Epidermal melanocyte (primary cell): ENCODE data around the gene UBAP1L.
"Not testable (repeated sequence)": the region's sequence is repeated elsewhere in the genome, so short reads cannot be mapped to it uniquely, and the experiment has no call there.

Source experiments
- DNase-seq: peaks from one replicate; pipeline ENCODE4 v3.0.0; 2011; ENCODE audit warnings: low spot score; ENCODE audit not compliant: insufficient read length

UBAP1L gene

GRCh38 chr15:65100442-65100841, 14.6 kb downstream of the UBAP1L start:
- DNase-seq, result no peak

DNA sequence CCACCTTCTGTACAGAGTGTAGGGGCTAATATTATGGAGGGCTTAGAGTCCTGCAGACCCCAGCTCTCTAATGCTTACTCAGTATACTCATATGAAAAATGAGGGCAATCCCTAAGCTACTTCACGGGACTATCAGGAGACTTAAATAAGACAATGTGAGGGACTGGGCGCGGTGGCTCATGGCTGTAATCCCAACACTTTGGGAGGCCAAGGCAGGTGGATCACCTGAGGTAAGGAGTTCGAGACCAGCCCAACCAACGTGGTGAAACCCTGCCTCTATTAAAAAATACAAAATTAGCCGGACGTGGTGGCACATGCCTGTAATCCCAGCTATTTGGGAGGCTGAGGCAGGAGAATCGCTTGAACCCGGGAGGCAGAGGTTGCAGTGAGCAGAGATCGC, 15.2 kb downstream of the UBAP1L start:
- DNase-seq, result not testable (repeated sequence)

DNA sequence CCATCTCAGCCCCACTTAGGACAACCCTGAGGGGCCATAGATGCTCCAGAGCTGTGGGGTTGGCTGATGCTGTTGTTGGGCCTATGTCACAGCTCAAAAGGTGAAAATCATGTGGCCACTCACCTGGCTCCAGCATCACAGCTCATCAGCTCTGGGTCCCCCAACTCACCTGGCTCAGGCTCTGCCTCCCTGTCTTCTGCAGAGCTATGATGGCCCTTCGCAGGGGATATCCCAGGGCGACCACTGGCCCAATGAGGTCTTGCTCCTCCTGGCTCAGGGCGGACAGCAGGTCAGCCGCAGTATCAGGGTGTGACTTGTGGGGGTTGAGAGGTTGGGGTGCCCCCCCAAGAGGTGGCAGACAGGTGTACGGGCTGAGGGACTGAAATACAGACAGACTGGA, 15.7 kb downstream of the UBAP1L start:
- no peak for DNase-seq

GRCh38 chr15:65097651-65098263, 17.2 kb downstream of the UBAP1L start:
- no peak for DNase-seq

DNA sequence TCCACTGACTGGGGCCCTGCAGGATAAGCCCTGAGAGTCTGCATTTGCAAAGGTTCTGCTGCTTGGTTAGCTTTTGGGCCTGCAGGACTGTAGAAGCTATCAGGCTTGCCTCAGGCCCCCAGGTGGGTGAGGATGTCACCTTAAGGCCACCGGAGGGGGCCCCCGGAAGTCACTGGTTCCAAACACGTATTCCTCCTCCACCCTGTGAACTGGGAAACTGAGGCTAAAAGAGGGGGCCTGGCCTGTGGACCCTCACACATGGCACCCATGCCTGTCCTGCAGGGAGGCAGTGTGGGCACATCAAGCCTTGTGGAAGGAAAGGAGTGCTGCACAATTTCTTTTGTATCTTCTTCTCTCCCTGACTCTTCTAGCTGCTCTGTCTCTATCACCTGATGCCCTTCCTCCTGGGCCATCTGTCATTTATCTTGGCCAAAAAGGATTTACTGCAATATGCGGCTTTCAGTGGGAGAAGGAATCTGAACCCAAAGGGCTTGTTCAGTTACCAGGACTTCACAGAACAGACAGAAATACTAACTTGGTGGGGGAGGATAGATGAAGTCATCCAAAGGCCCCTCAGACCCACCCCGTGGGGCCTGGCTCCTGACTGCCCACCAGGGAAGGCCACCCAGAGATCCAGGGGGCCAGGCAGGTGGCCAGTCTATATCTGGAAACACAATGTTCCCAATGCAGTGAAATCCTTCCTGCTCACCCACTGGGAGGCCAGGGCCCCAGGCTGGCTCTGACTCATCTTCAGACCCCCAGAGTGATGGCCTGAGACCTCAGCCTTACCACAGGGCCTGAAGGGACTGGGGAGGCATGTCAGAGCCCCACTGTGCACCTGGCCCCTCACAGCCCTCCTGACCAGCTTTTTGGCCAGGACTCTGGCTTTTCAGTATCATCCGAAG, 18.3 kb downstream of the UBAP1L start:
- DNase-seq, result no peak

DNA sequence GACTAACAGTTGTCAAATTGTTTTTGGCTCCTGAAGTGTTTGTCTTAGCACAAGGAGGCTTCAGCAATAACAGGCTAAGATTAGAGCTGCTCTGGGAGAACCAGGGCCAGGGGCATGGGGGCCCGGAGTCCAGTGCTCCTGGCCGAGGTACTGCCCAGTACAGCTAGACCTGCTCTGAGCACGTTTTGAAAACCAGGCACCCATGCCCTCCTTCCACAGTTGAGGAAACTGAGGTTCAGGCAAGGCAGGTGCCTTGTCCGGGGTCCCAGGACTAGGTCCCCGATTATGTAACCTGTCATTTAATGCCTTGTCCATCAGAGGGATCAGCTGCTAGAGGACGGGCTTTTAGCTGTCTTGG, 19.3 kb downstream of the UBAP1L start:
- no peak for DNase-seq

DNA sequence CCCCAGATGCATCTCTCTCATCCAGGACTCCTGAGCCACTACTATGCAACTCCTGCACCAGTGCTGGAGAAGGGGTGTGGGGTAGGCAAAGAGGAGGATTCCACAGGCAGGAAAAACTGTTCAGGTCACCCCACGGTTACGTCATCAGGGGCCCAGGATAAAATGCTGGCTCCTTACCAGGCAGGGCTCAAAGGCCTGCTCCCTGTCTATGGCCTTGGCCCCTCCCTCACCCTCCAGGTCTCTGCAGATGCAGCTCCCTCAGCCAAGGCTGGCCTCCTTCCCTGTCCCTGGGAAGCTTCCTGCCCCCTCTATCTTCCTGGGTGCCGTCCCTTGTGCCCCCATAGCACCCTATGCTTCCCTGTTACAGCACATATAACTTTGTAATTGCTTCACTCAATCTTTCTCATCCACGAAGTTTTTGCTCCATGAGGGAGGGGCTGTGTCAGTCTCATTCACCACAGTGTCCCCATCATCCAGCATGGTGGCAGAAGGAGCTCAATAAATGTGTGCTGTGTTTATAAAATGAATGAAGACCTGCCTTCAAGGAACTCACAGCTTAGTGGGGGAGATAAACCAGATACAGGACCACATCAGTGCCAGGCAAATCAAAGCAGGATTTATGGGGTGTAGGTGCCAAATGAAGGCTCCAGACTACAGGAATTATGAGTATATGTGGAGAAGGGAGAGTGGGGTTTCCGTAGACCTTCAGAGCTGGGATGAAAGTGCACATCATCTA, 19.8 kb downstream of the UBAP1L start:
- DNase-seq, result no peak

DNA sequence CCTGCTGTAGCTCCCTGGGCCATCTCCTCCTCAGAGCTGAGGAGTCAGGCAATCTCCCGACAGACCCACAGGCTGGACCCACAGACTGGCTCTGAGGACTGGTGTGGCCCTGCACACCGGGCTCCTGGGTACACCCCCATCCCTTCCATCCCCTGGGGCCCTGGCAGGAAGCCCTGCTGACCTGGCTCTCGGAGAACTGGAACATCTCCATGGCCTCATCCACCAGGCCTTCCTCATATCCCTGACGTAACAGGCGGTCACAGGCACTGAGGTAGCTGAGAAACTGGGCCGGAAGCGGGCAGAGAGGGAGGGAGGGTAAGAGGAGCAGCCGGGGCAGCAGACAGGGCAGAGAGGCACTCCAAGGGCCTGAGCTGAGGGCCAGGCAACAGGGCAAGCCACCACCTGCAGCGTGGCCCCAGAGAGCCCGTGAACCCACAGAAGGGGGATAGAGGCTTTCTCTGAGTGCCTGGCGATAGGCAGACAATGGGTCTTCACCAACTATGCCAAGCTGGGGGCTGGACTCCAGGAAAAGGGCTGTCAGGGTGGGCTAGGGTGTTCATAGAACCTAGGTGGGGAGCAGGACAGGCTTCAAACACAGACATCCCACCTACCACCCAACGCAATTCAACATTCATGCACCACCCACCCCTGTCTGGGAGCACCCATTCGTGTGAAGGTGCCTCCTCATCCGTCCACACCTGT, 20.6 kb downstream of the UBAP1L start:
- no peak for DNase-seq

DNA sequence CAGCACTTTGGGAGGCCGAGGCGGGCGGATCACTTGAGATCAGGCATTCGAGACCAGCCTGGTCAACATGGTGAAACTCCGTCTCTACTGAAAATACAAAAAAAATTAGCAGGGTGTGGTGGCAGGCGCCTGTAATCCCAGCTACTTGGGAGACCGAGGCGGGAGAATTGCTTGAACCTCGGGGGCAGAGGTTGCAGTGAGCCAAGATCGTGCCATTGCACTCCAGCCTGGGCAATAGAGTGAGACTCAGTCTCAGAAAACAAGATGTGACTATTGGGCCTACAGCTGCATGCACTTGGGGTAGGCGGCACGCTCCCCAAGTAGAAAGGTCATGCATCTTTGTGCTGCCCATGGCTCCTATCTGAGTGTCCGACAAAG, 21.2 kb downstream of the UBAP1L start:
- not testable (repeated sequence) for DNase-seq

DNA sequence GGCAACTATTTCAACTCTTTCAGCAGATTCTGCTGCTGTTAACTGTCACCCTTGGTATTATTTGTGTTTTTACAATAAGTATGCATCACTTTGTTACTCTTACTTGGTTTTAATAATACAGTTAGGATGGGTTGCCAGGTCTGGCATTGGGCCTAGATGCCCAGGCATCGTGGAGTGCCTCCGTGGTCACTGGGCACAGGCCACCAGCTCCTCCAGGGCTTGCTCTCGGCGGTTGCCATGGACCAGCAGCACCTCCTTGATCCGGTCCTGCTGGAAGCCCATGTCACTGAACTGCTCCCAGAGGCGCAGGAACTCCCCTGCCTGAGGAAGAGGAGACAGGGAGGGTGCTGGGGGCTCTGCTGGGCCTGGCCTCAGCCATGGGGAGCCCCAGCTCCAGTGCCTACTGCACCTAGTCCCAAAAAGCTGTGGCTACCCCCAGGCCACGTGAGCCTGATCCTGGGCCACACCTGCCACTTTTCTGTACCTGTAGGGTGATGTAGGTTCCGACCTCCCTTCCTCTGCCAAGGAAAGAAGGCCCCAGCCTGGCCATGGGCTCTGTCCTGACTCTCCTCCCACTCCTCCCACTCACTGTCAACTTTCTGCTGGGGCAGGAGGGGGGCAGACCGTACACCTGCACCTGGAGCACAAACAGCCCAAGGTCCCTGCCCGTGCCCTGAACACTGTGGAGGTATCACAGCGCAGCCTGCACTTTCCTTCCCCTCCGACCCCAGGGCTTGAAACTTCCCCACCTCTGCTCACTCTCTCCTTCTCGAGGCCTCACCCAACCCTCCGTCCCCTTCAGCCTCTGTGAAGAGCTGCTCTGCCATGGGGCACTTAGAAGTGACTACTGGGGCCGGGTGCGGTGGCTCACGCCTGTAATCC, 21.8 kb downstream of the UBAP1L start:
- no peak for DNase-seq

DNA sequence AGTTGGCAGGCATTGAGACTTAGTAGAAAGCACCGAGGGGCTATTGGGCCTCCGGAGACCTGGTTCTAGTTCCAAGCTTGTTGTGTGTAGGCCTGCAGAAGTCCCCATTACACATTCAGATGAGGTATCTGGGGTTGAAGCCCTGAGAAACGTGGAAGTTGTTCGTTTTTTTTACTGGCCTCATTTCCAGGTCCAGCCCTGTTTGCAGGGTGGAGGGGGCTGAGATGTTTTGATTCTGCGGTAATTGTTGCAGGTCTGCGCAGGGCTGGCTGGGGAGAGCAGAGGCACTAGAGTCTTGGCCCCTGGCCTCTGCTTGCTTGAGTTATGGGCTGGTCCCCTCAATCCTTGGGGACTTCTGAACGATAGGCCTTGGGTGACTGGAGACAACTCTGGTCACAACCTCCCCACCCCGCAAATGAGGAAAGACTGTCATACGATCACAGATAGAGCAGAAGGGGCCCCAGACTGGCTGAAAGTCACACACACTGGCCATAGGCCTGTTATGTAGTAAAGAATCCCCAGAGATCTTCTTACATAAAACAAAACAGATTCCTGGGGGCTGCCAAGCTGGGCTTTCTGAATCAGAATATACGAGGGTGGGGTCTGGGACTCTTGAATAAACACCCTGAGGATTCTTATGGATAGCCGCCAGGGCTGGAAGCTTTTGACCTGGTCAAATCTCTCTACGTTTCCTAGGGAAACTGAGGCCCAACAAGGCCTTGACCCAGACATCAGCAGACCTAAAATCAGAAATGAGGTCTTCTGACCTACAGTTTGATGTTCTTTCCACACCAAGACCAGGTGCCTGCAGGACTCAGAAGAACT, 22.8 kb downstream of the UBAP1L start:
- no peak for DNase-seq

GRCh38 chr15:65089206-65089824, 25.7 kb downstream of the UBAP1L start:
- DNase-seq, result no peak

DNA sequence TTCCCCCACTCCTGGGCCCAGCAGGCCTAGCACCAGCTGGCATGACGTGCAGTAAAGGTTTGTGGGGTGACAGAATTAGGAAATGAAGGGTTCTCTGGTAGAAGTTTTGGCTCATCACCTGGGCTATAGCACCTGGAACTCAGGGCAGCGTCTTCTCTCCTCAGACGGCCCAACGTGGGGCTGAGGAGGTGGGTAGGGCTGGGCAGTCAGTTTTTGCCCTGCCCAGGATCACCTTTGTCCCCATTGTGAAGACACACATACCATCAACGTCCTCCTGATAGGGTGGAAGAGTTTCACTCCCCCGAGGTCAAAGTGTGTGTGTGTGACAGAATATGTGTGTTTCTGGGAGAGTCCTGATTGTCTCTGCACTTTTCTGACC, 26.4 kb downstream of the UBAP1L start:
- no peak for DNase-seq

DNA sequence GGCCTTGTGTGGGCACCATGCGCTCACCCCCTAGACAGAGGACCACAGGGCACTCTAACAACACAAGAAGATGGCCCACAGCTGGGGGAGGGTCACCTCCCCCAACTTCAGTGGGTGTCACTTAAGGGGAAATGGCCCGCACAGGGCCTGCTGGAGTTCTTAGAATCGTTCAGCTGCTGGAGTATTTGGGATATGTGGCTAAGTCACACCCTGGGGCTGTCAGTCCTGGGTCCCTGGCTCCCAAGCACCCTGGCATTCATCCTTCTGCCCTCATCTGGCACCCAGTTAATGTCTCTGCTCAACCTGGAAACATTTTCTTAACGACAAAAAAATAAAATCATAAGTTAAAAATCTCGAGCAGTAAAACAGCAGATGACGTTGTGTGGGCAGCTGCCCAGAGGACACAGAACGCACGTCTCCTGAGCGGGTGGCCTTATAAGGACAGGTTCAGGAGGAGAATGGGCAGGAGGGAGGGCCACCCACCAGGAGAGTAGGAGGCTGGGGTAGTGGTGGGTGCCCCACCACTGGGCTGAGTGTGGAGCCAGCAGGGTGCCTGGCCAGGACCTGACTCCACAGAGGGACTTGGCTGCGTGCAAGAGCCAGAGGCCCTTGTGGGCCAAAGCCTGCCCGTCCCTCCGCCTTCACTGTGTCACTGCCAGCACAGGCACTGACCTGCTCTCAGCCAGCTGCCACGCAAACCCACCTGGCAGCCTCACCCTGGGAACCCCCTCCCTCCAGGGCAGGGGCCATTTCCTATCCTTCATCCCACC, 26.9 kb downstream of the UBAP1L start:
- no peak for DNase-seq

DNA sequence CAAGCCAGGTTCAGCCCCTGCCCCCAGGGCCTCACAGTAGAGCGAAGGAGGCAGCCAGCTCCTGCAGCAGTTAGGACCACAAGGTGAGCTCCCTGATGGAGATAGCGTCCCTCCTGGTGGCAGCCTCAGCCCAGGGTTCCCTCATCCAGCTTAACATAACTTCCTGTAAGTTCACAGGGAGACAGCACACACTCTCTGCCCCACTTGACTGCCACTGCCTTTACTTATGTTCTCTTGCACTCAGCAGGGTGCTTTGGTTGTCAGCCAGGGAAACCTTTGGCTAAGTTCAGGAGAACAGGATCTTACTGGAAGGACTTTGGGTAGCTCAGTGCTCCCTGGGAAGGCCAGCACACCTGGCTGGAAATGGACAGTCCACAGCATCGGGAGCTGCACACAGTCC, 27.6 kb downstream of the UBAP1L start:
- no peak for DNase-seq

GRCh38 chr15:65086680-65087111, 28.3 kb downstream of the UBAP1L start:
- no peak for DNase-seq

GRCh38 chr15:65085990-65086679, 28.9 kb downstream of the UBAP1L start:
- DNase-seq, result no peak

- DNase-seq, result no peak
Observed at GRCh38 chr15:65085207-65085753, 29.7 kb downstream of the UBAP1L start.
